GM18520 (cell line): ENCODE measurements around the gene LRGUK.
"Not testable (repeated sequence)": the region's sequence is repeated elsewhere in the genome, so short reads cannot be mapped to it uniquely, and the experiment has no call there.

Experiments used
- ATAC-seq: cut with Tn5 transposase; IDR thresholded peaks from one replicate; pipeline ENCODE4 v1.9.1; 2021; ENCODE audit not compliant: unreplicated experiment

LRGUK gene

DNA sequence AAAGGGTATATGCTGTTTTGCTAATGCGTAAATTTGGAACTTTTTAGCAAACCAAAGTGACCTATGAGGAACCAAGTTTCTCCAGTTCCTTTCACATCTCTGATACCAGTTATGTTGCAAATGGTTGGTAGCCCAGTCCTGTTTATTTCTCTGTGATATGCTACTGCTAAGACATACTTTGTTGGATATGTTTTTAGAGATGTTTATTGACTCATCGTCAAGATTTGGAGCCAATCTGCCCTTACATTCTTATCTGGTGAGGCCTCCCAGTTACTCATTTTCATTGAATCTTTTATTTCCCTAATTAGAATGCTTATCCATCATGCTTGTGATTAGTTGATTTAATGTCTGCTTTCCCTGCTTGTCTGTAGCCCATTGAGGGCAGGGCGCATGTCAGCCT, 58.9 kb downstream of the LRGUK start:
- no peak for ATAC-seq

DNA sequence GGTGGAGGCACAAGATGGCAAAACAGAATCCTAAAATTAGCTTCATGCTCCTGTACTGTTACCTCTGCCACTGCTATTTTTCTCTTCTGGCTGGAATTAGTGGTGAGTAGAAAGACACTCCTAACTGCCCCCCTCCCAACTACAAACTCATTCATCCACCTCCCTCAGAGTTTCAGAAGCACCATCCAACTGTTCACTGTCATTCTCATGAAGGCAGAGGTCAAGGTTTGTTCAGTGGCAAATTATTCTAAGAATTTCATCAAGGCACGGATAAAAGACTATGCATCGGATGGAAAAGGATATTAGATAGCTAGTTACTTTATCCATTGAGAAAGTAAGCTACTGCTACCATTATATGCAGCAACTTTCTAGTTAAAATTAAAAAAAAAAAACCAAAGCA, 59.7 kb downstream of the LRGUK start:
- no peak for ATAC-seq

DNA sequence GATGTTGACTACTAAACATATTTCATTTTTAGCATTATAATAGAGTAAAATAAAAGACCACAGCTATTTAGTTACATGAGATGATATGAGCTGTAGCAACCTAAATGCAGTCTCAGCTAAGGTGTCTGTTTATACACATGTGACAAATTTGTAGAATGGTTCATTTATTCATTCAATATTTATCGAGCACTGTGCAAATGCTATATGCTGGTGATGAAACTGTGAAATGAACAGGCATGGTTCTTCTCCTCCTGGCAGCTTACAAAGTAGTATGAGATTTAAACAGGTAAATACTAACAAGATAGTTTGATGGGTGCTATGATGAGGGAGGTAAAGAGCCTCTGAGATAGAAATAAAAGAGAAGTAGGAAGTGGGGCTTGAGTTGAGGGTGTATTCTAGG, 60.8 kb downstream of the LRGUK start:
- ATAC-seq: no peak

DNA sequence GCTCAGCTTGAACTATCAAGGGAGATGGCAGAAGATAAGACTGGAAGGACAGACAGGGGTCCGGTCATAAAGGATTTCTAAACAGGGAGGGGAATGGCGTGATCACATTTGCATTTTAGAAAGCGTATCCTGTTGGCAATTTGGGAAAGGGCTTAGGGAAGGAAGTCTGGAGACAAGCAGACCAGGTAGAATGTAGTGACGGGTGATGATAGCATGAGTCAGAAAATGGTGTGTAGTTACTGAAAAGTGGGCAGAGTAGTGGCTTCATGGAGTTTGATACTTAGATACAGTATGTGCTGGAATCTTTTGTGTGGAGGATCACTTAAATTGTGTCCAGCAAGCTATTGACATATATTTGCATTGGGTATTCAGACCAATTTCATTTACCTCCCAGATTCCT, 61.2 kb downstream of the LRGUK start:
- ATAC-seq: no peak

DNA sequence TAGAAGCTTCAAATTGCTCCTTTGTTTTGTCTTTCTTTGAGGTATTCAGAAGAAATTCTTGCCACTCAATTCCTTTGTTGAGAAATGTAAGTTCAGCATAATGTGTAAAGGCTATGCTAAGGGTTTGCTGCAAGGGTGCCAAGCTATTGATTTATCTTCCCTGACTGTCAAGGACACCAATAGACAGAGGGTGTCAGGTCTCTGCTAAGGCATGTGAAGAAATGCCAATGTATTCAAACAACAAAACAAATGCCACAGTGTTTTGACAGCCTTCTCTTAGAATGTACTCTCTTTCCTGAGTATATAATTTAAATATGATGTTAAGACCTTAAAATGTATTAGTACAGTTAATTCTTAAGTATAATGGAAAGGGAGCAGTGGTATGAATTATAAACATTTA, 62.4 kb downstream of the LRGUK start:
- ATAC-seq: no peak

DNA sequence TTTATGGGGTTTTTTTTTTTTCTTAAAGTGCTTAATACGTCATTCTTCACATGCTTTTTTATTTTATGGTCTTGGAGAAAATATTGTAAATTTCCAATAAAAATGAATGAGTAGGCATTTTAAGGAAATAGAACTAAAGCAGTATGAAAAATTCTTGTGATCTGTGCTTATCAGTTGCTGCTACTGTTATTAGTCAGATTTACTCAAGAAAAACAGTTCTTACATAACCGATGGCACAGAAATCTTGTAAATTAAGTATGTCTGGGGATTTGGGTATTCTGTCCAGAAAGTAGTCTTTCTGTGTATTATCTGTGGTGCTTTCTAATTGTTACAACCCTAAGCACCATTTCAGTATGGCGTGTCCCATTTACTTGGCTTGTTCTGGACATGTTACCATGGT, 64.7 kb downstream of the LRGUK start:
- no peak for ATAC-seq

DNA sequence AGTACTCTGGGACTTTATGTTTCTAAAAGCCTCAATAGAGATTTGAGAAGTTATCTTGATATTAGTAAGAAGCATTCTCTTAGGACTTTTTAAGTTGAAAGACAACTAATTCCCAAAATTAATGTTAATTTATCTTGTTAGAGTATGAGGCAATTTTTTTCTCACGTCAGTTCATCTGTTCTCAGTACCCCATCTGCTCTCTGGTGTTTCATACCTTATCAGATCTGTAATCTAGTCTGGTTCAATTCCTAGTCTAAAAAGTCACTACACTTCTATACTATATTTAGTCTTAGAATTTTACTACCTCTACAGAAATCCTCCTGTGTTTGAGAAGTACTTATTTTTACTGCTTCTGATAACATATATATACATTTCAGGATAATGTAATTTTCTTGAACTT, 66.1 kb downstream of the LRGUK start:
- no peak for ATAC-seq

DNA sequence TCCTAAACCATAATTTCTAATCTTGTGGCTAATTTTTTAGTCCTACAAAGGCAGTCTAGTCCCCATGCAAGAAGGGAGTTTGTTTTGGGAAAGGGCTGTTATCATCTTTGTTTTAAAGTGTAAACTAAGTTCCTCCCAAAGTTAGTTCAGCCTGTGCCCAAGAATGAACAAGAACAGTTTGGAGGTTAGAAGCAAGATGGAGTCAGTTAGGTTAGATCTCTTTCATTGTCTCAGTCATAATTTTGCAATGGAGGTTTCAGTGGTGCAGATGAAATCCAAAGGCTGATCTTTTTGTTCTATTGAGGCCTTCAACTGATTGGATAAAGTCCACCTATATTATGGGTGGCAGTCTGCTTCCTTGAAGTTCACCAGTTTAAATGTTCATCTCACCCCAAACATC, 68.1 kb downstream of the LRGUK start:
- ATAC-seq: no peak

DNA sequence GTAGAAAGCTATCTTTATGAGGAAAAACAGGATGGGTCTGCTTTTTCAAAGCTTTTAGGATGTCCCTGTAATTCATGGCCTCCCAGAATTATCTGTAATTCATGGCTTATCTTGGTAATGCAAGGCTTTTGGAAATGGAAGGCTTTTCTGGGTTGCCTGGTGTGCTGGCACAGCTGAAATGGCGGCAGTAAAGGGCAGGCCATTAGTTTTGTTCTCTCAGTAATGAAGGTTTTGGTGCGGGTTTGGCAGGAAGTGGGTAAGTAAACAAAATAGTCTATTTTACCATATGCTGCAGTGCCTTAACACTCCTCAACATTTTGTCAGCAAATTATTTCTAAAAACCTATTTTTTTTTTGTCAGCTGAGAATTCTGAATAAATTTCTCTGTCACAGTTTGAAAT, 69.3 kb downstream of the LRGUK start:
- ATAC-seq: no peak

DNA sequence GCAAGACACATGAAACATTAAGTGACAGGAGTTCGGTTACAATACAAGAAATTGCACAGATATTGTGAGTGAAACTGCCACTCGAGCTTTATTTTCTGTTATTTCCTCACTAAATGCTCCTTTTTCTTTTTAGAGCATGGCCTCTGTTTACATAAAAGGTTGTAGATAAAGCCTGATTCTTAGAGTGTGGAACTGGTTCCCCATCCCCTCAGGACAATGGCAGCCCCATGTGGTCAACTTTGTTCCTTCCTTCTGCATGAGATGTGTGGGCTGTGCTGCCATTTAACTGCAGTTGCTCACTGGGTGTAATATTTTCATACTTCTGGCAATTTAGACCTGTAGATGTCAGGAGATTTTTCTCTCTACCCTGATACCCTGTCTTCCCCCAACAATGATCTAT, 70.2 kb downstream of the LRGUK start:
- no peak for ATAC-seq

DNA sequence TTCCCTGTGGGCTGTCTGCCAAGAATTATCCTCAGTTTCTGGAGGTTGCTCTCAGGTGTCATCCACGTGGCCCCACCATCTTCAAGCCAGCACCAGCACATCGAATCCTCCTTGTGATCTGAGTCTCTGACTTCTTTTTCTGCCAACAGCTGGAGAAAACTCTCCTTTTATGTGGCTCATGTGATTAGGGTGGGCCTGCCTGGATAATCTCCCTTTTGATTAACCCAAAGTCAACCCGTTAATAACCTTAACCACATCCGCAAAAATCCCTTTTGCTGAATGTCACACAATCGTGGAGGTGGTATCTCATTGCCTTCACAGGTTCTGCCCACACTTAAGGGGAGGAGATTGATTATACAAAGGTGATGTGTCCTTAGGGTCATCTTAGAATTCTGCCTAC, 73.8 kb downstream of the LRGUK start:
- no peak for ATAC-seq

DNA sequence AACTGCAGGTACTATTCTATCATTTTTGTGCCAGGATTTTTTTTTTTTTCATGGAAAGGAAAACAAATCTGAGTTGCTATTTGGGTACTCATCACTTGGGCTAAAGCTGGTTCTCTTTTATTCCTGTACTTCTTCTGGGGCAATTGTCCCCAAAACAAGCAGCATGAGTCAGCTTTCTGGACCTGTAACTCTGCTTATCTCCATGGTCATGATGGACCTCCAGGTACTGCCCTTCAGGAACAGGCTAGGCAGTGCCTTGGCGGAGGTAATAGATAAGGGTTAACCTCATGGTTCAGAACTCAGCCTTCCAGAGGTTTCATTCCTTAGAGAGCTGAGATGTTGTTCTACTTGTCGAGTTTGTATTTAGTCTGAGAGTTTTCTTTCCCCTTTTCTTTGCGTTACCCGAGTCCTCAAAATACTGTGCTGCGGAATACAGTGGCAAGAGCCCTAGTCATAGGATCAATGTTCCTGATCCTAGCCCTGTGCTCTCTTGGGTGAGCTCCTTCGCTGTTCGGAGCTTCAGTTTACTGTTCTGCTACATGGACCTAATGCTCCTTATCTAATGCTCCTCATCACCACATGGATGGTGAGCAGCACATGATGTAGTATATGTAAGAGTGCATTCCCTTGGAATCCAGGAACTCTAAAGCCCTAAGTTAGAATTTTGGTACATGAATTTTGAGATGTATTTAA, 74.6 kb downstream of the LRGUK start:
- ATAC-seq: no peak

DNA sequence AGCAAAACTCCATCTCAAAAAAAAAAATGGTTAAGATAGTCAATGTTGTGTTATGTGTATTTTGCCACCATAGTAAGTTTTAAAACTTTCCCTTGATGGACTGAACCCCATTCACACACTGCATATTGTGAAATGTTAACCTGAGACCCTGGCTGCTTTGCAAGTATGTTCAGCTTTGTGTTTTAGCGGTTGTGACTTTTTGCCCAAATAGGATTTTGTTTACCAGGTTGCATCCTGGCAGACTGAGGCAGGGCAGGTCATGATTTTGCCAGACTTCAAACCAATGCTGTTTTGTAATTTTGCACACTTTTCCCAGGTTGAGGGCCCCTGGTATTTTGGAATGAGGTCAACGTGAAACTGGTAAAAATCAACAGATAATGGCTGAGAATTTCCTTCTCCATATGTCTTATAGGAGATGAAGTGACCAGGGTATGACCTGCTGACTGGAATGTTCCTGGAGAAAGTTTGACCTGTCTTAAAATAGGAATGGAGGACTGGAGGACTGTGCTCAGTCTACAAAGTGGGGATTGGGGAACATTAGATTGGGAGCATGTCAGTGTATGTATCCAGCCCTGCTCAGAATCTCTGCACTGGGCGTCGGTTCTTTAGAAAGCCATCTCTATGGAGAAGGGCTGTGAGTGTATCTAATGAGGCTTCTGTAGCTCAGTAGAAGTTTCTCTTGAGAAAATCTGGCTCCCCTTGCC, 76.2 kb downstream of the LRGUK start:
- ATAC-seq: no peak

DNA sequence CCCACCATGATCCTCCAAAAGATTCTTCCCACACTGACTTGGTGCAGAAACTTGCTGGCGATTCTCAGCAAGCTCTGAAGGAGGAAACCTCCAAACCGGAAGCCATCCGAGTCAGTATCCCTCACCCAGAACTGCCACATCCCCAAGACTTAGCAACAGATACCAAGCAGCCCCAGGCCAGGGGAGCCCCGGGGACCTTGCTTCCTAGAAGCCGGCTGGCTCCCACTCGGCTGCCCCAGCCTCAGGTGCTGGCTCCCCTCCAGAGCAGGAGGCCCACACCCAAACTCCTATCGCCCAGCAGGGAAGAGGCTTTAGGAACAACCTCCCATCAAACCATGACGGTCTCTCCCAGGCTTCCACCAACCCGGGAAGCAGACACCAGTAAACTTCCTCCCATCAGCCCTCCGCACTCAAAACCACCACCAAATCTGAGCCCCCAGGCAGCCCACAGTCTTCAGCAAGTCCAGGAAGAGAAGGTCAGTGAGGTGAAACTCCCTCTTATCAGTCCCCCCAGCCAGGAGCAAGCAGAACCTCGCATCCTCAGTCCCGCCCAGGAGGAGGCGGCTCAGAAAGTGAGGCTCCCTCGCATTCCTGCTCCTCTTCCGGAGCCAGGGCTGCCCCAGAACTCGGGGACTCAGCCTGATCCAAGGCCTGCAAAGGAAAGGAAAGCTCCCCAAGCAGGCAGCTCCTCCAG, 82.3 kb downstream of the LRGUK start:
- no peak for ATAC-seq

DNA sequence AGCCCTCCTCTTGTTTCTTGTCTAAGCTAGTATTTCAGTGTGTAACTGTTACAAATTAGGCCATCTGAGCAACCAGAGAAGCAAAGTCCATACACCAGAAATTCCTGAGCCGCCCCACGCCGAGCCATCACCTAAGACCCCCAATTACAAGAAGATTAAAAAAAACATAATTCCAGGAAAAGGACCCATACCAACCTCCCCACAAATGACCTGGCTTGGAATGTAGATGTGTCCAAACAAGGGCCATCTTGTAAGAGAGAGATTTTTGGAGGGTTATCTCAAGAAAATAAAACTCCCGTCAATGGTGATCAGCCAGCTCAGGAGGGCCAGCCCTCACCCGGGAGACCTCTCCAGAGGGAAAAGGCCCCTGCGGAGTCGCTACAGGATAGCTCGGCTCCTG, 83.1 kb downstream of the LRGUK start:
- ATAC-seq: no peak

DNA sequence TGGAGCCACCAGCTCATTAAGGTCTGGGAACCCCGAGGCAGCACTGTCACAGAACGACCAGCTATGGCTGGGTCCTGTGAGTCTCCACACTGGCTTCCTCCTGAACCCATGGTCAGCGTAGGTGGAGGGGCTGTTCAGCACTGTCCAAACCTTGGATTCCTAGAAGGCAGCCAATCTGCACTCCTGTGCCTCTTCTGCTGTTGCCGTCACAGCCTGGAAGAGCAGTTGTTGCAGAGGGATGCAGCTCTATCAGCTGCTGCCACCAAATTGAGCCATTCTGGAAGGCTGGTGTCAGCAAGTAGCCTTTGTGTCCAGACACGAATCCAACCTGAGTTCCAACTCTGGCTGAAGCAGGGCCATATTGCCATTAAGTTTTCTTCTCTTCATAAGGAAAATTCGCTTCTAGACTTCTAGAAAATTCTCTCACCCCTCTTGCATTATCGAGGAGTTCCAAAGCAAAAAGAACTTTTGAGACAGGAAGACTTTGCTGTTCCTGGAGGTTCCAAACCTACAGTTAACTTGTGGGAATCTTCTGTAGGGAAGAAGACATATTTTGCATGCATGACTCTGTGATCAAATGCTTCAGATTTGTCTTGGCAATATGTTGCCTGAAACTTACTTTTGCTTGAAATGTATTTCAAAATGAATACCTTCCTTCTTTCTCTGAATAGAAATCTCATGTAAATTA, 84.0 kb downstream of the LRGUK start:
- ATAC-seq: no peak

DNA sequence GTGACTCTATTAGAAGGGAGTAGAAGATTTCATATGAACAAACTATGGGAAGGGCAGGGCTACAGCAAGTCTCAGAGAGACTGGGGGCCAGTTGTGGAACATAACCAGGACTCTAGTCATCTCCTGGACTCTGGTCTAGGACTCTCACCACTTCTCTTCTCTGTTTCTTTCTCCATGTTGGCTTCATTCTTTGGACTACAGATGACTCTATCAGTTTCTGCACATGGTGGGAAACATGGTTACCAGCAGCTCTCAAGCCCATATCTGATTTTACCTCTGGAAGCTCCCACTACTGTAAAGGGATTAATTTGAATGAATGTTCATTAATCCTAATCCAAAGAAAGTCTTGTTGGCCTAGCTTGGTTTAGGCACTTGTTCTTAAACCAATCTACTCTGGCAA, 84.7 kb downstream of the LRGUK start:
- no peak for ATAC-seq

DNA sequence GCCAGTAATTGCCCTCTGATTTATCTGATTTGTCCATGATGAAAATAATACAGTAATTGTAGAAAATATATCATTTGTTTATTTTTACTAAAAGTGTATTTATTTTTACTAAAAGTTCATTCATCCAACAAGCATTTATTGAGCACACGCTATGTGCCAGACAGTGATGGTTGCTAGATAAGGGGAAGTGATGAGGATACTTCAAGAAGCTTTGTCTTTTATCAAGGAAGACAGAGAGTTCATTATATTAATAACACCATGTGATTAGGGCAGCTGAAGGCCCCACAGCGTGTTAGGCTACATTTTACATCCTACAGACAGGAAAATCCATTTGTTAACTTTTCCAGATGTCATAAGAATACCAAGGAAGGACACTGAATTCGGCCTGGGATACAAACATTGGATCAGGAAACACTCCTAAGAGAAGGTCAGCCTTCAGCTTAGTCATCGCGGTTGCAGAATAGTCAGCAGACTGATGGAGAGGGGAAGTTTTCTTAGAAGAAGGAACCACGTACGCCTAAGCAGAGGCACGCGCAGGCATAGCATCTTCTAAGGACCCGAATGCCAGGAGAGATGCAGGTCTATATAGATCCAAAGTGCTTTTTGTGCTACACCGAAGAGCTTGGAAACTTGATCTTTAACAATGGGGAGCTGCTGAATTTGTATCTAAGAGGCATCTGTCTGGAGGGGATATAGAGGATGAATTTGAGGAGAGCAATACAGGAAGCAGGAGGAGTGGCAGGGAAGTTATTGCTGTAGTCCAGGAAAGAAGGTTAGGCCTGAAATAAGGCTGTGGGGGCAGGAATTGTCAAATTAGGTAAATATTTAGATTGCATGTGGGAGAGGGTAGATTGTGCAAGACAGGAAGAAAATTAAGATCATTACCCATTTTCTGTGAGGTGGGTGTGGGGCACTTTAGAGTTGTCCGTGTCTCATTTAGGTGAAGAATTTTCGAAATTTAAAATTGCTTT, 85.7 kb downstream of the LRGUK start:
- ATAC-seq: no peak

DNA sequence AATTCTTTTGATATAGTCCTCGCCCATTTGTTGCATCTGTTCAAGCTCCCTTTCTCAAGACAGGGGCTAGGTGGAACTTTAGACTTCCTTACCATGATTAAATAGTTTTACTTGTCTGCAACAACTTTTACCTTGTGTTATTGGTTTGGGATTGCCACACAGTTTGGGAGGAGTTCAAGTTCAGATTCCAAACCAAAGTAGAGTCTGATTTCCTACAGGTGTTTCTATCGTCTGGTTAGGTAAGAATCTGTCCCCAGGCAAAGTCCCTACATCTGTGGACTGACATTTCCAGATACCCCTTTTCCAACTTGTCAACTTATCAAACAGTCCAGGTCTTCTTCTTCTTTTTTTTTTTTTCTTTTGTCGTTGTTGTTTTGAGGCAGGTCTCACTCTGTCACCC, 93.1 kb downstream of the LRGUK start:
- no peak for ATAC-seq

DNA sequence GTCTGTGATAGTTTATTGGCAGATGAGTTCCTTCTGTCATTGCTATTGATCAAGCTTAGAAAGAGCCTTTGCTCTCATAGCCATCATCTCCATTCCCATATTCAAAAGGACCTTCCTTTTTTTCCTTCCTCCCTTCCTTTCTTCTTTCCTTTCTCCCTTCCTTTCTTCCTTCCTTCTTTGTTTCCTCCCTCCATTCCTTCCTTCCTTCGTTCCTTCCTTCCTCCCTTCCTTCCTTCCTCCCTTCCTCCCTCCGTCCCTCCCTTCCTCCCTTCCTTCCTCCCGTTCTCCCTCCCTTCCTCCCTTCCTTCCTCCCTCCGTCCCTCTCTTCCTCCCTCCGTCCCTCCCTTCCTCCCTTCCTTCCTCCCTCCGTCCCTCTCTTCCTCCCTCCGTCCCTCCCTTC, 104.2 kb downstream of the LRGUK start:
- ATAC-seq: not testable (repeated sequence)

DNA sequence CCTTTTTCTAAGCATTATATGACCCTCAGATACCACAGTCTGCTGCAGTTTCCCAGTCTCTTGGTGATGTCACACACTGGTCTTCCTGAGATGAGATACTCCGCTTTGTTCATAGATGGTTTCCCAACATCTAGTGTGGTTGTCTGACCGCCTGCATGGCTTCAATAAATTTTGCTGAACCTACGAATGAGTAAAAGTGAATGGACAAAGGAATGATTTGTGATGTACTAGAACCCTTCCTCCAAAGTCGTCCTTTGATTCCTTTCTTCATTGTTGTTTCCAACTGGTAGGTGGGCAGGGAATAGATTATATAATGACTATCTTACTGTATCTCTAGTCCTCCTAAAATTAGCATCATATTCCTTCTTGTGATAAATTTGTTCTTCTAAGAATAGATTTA, 107.1 kb downstream of the LRGUK start:
- no peak for ATAC-seq
